ENCODE measurements around the gene NXPH3.

The NXPH3 gene

GRCh38 chr17:49602783-49603182 is 27.1 kb downstream of the NXPH3 start:
- Histone ChIP-seq H3K36me3 (ENCODE audit: control insufficient read depth in 1 of 2, insufficient read depth in 2 of 2, low read length in 2 of 2) (peaks cover 52 to 79% of the 10 kb centered on the region in 2 donors), H3K9me3 (ENCODE audit: control insufficient read depth in 1 of 2, low read length in 2 of 2) (no peaks in the 10 kb centered on the region), H3K4me1 (ENCODE audit: control insufficient read depth in 1 of 2, insufficient read depth in 2 of 2, low read length in 2 of 2) (peaks cover 7 to 9% of the 10 kb centered on the region in 2 donors), H3K27me3 (ENCODE audit: control insufficient read depth in 1 of 2, insufficient read depth in 2 of 2, low read length in 2 of 2) (no peaks in the 10 kb centered on the region), H3K27ac (ENCODE audit: low read depth, low read length) (no peak overlapping the region), H3K4me3 (ENCODE audit: low read depth in 1 of 2, low read length in 2 of 2) (no peak overlapping the region), H3K9ac (ENCODE audit: low read depth in 1 of 2, low read length in 2 of 2) (no peak overlapping the region)

DNA sequence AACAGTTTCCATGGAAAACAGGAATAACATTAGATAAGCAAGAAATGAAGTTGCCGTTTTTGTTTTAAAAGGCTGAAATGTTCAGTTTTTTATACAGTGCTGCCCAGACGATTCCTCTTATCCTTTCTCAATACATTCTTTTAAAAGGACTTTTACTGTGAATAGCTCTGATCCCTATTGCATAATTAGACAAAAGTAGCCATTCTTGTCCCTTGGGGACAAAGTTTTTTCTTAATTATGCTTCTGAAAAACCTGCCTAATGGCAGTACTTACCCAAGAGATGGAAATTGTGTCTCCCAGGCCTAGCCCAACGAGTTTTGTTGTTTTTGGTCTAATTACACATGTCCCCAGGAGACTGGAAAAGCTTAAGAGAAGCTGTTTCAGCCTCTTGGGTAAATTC is 27.6 kb downstream of the NXPH3 start:
- no peak overlapping the region for H3K4me3 ChIP-seq (ENCODE audit: low read depth in 1 of 2, low read length in 2 of 2)
- H3K4me1 ChIP-seq (ENCODE audit: control insufficient read depth in 1 of 2, insufficient read depth in 2 of 2, low read length in 2 of 2): peaks cover 2 to 5% of the 10 kb centered on the region in 2 donors
- H3K36me3 ChIP-seq (ENCODE audit: control insufficient read depth in 1 of 2, insufficient read depth in 2 of 2, low read length in 2 of 2): peaks cover 51 to 79% of the 10 kb centered on the region in 2 donors
- no peak overlapping the region for H3K9ac ChIP-seq (ENCODE audit: low read depth in 1 of 2, low read length in 2 of 2)
- H3K9me3 ChIP-seq (ENCODE audit: control insufficient read depth in 1 of 2, low read length in 2 of 2): no peaks in the 10 kb centered on the region
- H3K27ac ChIP-seq (ENCODE audit: low read depth, low read length): no peak overlapping the region
- H3K27me3 ChIP-seq (ENCODE audit: control insufficient read depth in 1 of 2, insufficient read depth in 2 of 2, low read length in 2 of 2): no peaks in the 10 kb centered on the region

GRCh38 chr17:49603720-49604119 is 28.0 kb downstream of the NXPH3 start:
- H3K27me3 ChIP-seq (ENCODE audit: control insufficient read depth in 1 of 2, insufficient read depth in 2 of 2, low read length in 2 of 2): no peaks in the 10 kb centered on the region
- H3K36me3 ChIP-seq (ENCODE audit: control insufficient read depth in 1 of 2, insufficient read depth in 2 of 2, low read length in 2 of 2): peaks cover 51 to 79% of the 10 kb centered on the region in 2 donors
- no peak overlapping the region for H3K27ac ChIP-seq (ENCODE audit: low read depth, low read length)
- H3K4me3 ChIP-seq (ENCODE audit: low read depth in 1 of 2, low read length in 2 of 2): no peak overlapping the region
- no peaks in the 10 kb centered on the region for H3K9me3 ChIP-seq (ENCODE audit: control insufficient read depth in 1 of 2, low read length in 2 of 2)
- no peak overlapping the region for H3K9ac ChIP-seq (ENCODE audit: low read depth in 1 of 2, low read length in 2 of 2)
- H3K4me1 ChIP-seq (ENCODE audit: control insufficient read depth in 1 of 2, insufficient read depth in 2 of 2, low read length in 2 of 2): no peaks in the 10 kb centered on the region

DNA sequence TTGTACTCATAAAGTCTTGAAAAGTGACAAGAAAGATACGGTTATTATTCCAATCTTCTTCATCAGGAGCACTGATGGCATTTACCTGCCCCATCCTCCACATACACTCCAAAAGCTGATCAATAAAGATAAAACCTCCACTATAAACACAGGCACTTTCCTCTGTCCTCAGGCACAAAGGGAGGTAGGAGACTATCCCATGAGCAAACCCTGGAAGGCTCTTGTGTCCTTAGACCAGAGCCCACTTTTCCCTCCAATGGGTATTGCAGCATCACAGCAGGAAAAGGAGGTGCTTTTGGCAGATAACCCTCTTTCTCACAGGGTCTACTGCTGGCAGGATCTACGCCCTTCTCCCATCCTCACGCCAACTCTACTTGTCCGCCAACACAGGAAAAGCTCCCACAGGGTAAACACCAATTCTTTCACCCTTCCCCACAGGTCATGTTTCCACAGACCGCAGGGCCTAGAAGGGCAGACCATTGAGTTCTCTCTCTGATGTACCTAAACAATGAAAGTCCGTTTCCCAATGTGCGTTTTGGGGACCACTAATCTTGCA is 28.7 kb downstream of the NXPH3 start:
- no peaks in the 10 kb centered on the region for H3K27me3 ChIP-seq (ENCODE audit: control insufficient read depth in 1 of 2, insufficient read depth in 2 of 2, low read length in 2 of 2)
- H3K27ac ChIP-seq (ENCODE audit: low read depth, low read length): no peak overlapping the region
- H3K4me3 ChIP-seq (ENCODE audit: low read depth in 1 of 2, low read length in 2 of 2): no peak overlapping the region
- H3K9ac ChIP-seq (ENCODE audit: low read depth in 1 of 2, low read length in 2 of 2): no peak overlapping the region
- H3K36me3 ChIP-seq (ENCODE audit: control insufficient read depth in 1 of 2, insufficient read depth in 2 of 2, low read length in 2 of 2): peaks cover 53 to 84% of the 10 kb centered on the region in 2 donors
- H3K9me3 ChIP-seq (ENCODE audit: control insufficient read depth in 1 of 2, low read length in 2 of 2): no peaks in the 10 kb centered on the region
- no peaks in the 10 kb centered on the region for H3K4me1 ChIP-seq (ENCODE audit: control insufficient read depth in 1 of 2, insufficient read depth in 2 of 2, low read length in 2 of 2)

DNA sequence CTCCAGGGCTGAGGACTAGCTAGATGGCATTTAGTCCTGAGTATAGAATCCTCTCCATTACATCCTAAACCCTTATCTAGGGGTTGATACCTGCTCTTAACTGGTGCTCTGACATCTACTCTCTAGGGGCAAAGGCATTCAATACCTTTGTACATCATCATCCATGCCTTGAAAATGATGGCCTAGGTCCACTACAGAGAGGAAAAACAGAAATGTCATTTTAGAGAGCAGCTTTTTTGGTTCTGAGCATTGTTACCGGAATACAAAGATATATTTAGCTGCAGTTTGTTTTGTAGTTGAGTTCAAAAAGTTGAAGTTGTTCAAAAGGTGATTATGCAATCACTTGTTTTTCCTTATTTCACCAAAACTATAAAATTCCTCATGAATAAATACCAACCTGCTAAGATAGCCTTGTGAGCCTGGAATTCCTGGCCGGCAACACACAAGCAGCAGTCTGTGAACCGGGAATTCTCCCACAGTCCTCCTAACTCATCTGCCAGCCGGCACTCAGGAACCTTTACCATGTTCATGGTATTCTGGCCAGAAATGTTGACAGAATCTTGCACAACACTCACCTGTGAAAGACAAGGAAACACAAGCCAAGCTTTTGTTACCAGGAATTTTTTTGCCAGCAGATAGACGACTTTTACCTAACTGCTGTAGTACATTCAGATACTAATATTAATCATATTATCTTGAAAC is 35.4 kb downstream of the NXPH3 start:
- Histone ChIP-seq H3K27ac (ENCODE audit: low read depth, low read length) (no peak overlapping the region), H3K4me3 (ENCODE audit: low read depth in 1 of 2, low read length in 2 of 2) (no peak overlapping the region), H3K4me1 (ENCODE audit: control insufficient read depth in 1 of 2, insufficient read depth in 2 of 2, low read length in 2 of 2) (peaks cover 0 to 6% of the 10 kb centered on the region in 2 donors), H3K9me3 (ENCODE audit: control insufficient read depth in 1 of 2, low read length in 2 of 2) (no peaks in the 10 kb centered on the region), H3K9ac (ENCODE audit: low read depth in 1 of 2, low read length in 2 of 2) (no peak overlapping the region), H3K36me3 (ENCODE audit: control insufficient read depth in 1 of 2, insufficient read depth in 2 of 2, low read length in 2 of 2) (peaks cover 37 to 79% of the 10 kb centered on the region in 2 donors), H3K27me3 (ENCODE audit: control insufficient read depth in 1 of 2, insufficient read depth in 2 of 2, low read length in 2 of 2) (no peaks in the 10 kb centered on the region)

DNA sequence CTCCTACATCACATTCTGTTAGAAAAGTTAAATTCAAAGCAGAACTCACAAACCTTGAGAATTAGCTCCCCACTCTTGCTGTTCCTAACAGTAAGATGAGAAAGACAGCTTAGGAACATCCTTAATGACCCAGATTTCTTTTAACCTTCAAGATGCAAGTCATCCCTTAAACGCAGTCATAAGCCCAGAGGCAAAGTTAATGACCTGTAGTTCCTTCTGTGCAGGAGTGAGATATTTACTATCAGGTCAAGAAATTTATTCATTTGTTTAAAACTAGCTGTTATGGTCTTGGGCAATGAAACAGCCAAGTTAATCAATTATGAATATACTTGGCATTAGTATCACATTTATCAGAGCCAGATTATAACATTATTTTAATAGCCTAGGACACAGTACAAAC is 37.1 kb downstream of the NXPH3 start:
- Histone ChIP-seq H3K4me3 (ENCODE audit: low read depth in 1 of 2, low read length in 2 of 2) (no peak overlapping the region), H3K4me1 (ENCODE audit: control insufficient read depth in 1 of 2, insufficient read depth in 2 of 2, low read length in 2 of 2) (peaks cover 7 to 12% of the 10 kb centered on the region in 2 donors), H3K9ac (ENCODE audit: low read depth in 1 of 2, low read length in 2 of 2) (no peak overlapping the region), H3K27ac (ENCODE audit: low read depth, low read length) (no peak overlapping the region), H3K9me3 (ENCODE audit: control insufficient read depth in 1 of 2, low read length in 2 of 2) (no peaks in the 10 kb centered on the region), H3K36me3 (ENCODE audit: control insufficient read depth in 1 of 2, insufficient read depth in 2 of 2, low read length in 2 of 2) (peaks cover 33 to 73% of the 10 kb centered on the region in 2 donors), H3K27me3 (ENCODE audit: control insufficient read depth in 1 of 2, insufficient read depth in 2 of 2, low read length in 2 of 2) (no peaks in the 10 kb centered on the region)

- Histone ChIP-seq H3K27me3 (ENCODE audit: control insufficient read depth in 1 of 2, insufficient read depth in 2 of 2, low read length in 2 of 2) (no peaks in the 10 kb centered on the region), H3K9me3 (ENCODE audit: control insufficient read depth in 1 of 2, low read length in 2 of 2) (no peaks in the 10 kb centered on the region), H3K4me3 (ENCODE audit: low read depth in 1 of 2, low read length in 2 of 2) (no peak overlapping the region), H3K4me1 (ENCODE audit: control insufficient read depth in 1 of 2, insufficient read depth in 2 of 2, low read length in 2 of 2) (peaks cover 7 to 12% of the 10 kb centered on the region in 2 donors), H3K27ac (ENCODE audit: low read depth, low read length) (no peak overlapping the region), H3K36me3 (ENCODE audit: control insufficient read depth in 1 of 2, insufficient read depth in 2 of 2, low read length in 2 of 2) (peaks cover 34 to 74% of the 10 kb centered on the region in 2 donors), H3K9ac (ENCODE audit: low read depth in 1 of 2, low read length in 2 of 2) (no peak overlapping the region)
These were observed 37.6 kb downstream of the NXPH3 start for GRCh38 chr17:49613182-49613800.

- H3K9me3 ChIP-seq (ENCODE audit: control insufficient read depth in 1 of 2, low read length in 2 of 2): no peaks in the 10 kb centered on the region
- no peak overlapping the region for H3K4me3 ChIP-seq (ENCODE audit: low read depth in 1 of 2, low read length in 2 of 2)
- H3K9ac ChIP-seq (ENCODE audit: low read depth in 1 of 2, low read length in 2 of 2): no peak overlapping the region
- H3K27ac ChIP-seq (ENCODE audit: low read depth, low read length): no peak overlapping the region
- H3K27me3 ChIP-seq (ENCODE audit: control insufficient read depth in 1 of 2, insufficient read depth in 2 of 2, low read length in 2 of 2): no peaks in the 10 kb centered on the region
- peaks cover 7 to 12% of the 10 kb centered on the region in 2 donors for H3K4me1 ChIP-seq (ENCODE audit: control insufficient read depth in 1 of 2, insufficient read depth in 2 of 2, low read length in 2 of 2)
- H3K36me3 ChIP-seq (ENCODE audit: control insufficient read depth in 1 of 2, insufficient read depth in 2 of 2, low read length in 2 of 2): peaks cover 30 to 68% of the 10 kb centered on the region in 2 donors
These were observed 40.4 kb downstream of the NXPH3 start for GRCh38 chr17:49616086-49616485.

DNA sequence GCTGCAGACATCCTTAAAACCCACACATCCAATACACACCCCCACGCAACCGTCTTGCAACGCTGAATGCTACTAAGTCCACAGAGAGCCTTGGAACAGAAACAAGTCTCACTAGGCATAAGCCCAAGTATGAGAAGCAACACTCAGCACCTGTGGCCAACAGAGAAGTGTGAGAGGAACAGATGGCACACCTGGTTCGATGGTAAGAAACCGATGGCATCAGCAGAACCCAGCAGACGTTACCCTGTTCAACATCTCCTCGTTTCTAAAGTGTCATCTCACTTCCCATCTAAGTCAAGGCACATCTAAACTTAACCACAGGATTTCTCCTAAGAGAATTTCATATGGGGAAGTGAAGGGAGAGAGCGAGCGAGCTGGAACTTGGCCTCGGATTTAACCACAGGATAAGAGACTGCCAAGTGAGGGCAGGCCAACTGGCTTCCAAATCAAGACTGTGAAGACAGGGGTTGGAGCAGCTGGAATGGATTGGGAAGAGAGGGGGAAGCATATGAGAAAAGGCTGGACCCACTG is 41.0 kb downstream of the NXPH3 start:
- Histone ChIP-seq H3K9ac (ENCODE audit: low read depth in 1 of 2, low read length in 2 of 2) (no peak overlapping the region), H3K4me1 (ENCODE audit: control insufficient read depth in 1 of 2, insufficient read depth in 2 of 2, low read length in 2 of 2) (peaks cover 7 to 12% of the 10 kb centered on the region in 2 donors), H3K36me3 (ENCODE audit: control insufficient read depth in 1 of 2, insufficient read depth in 2 of 2, low read length in 2 of 2) (peaks cover 30 to 68% of the 10 kb centered on the region in 2 donors), H3K4me3 (ENCODE audit: low read depth in 1 of 2, low read length in 2 of 2) (no peak overlapping the region), H3K9me3 (ENCODE audit: control insufficient read depth in 1 of 2, low read length in 2 of 2) (no peaks in the 10 kb centered on the region), H3K27ac (ENCODE audit: low read depth, low read length) (no peak overlapping the region), H3K27me3 (ENCODE audit: control insufficient read depth in 1 of 2, insufficient read depth in 2 of 2, low read length in 2 of 2) (no peaks in the 10 kb centered on the region)

- Histone ChIP-seq H3K9me3 (ENCODE audit: control insufficient read depth in 1 of 2, low read length in 2 of 2) (no peaks in the 10 kb centered on the region), H3K27ac (ENCODE audit: low read depth, low read length) (no peak overlapping the region), H3K27me3 (ENCODE audit: control insufficient read depth in 1 of 2, insufficient read depth in 2 of 2, low read length in 2 of 2) (no peaks in the 10 kb centered on the region), H3K9ac (ENCODE audit: low read depth in 1 of 2, low read length in 2 of 2) (no peak overlapping the region), H3K4me3 (ENCODE audit: low read depth in 1 of 2, low read length in 2 of 2) (no peak overlapping the region), H3K36me3 (ENCODE audit: control insufficient read depth in 1 of 2, insufficient read depth in 2 of 2, low read length in 2 of 2) (peaks cover 35 to 71% of the 10 kb centered on the region in 2 donors), H3K4me1 (ENCODE audit: control insufficient read depth in 1 of 2, insufficient read depth in 2 of 2, low read length in 2 of 2) (peaks cover 7 to 12% of the 10 kb centered on the region in 2 donors)
These were observed 42.4 kb downstream of the NXPH3 start for GRCh38 chr17:49618028-49618611.

All from duodenal mucosa (tissue), 2 donors.